ENCODE measurements around the gene DYNLT5.
"Not testable (repeated sequence)": the region's sequence is repeated elsewhere in the genome, so short reads cannot be mapped to it uniquely, and the experiment has no call there.

The DYNLT5 gene

DNA sequence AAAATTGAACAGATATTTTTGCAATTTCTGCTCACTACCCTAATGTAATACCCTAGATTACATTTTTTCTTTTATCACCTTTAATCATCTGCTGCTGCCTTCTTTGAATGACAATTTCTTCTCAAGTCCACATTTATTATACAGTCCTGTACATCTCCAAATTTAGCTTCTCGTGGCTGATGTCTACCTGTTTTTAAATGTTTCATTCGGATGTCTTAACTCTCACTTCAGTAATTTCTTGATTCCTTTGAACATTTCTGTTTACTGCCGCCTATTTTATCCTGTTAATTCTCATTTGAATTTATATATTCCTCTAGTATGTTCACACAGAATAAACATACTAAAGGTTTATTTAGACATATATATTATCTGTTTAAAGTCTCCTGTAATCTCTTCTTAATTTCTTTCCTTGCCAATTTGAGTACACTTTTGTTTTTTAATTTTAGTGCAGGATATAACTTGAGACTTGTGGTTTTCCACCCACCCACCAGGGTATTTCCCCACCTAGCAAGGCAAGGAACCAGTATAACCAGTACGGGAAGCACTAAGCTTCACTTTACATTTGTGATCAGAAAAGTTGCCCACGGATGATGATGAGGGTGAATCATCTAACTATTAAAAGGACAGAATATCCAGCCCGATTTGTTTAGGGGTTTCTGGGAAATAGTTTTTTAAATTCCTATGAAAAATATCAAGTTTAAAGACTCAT, 36.1 kb downstream of the DYNLT5 start:
- DNase-seq (ENCODE audit: low read depth in 2 of 2), result no peak

DNA sequence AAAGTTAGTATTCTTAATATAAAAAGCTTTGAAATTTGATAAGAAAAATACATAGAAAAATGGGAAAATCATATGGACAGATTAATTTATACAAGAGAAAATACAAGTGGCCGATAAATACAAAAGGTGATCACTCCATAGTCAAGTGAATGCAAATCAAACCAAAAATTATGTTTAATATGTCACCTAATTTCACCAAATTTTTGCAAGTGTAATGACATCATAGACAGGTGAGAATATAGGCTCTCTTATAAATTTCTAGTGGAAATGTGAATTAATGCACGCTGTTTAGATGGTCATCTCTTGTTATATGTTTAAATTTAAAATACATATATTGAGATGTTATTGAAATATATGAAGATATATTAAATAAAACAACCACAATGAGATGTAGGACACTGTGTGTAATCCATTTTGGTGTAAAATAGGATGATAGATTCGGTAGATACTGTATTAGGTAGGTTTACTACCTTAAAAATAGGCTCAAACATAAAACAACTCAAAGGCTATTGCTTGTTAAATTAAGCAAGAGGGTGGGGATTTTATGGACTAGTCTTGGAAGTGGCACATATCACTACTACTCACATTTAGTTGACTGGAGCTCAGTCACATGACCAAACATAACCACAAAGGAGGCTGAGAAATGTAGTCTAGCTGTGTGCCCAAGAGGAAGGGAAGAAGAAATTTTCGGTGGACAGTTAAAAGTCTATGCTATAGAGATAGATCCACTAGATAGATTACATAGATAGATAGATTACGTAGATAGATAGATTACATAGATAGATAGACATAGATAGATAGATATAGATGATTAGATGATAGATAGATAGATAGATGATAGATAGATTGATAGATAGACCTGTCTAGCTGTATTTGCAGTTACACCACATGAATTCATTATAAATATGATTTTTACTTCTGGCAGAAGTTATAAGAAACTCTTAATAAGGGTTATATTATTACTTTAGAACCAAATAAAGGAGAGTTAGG, 39.7 kb downstream of the DYNLT5 start:
- no peak for DNase-seq (ENCODE audit: low read depth in 2 of 2)

- not testable (repeated sequence) for DNase-seq (ENCODE audit: low read depth in 2 of 2)
These were observed 43.6 kb downstream of the DYNLT5 start for GRCh38 chr1:66795839-66796238.

DNA sequence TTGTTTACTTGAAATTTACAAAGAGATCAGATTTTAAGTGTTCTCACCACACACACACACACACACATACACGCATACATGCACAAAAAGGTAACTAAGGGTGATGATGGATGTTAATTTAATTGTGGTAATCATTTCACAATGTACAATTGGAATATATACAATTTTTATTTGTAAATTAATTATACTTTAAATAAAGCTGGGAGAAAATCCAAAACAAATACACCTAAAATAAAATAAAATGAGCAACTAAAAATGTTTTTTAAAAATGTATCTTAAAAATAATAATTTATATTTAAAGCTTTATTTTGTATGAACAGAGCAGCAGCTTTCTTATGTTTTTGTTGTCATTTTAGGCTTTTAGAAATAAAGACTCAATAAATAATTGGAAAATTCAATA, 57.0 kb downstream of the DYNLT5 start:
- DNase-seq (ENCODE audit: low read depth in 2 of 2), result no peak

GRCh38 chr1:66809736-66810326, 57.6 kb downstream of the DYNLT5 start:
- DNase-seq (ENCODE audit: low read depth in 2 of 2), result no peak

GRCh38 chr1:66824771-66825170, 72.5 kb downstream of the DYNLT5 start:
- DNase-seq (ENCODE audit: low read depth in 2 of 2), result no peak

All from fibroblast of skin of left quadriceps (primary cell).